HG02884 (cell line): ENCODE measurements around the gene PSAP.
A peak's percentile ranks its signal among the peaks of the same experiment; 100 is the strongest.
"Not testable (repeated sequence)": the region's sequence is repeated elsewhere in the genome, so short reads cannot be mapped to it uniquely, and the experiment has no call there.

Experiments
- ATAC-seq: cut with Tn5 transposase; IDR thresholded peaks from one replicate; pipeline ENCODE4 v1.9.1; 2021; ENCODE audit warnings: mild to moderate bottlenecking, moderate library complexity; ENCODE audit not compliant: unreplicated experiment

PSAP gene

DNA sequence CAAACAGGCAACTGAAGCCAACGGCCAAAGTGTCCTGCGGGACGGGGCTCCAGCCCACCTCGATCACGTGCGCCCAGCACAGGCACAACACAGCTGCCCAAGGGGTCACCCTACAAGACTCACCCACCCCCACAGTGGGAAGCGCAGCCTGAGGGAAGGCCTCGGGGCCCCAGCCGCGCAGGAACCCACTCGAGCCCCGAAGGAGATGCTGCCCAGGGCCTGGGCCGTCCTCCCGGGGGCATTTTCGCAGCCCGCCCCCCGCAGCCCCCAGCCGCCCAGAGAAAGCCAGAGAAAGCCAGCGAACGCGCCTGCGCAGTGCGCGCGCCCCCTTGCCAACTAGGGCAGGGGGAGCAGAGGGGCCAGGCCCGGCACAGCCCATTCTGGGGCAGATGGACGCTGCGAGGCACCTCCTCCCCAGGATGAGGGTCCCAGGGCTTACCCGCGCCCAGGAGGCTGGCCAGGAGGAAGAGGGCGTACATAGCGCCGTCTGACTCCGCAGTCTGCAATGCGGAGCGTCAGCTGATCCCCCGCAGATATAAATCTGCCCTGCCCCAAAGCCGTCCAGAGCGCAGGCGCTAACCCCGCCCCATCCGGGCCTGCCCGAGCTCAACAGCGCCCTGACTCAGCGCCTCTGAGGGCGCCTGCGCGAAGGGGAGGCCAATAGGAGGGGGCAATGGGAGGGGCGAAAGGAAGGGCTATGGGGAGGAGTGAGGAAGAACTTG, at the start of gene PSAP:
PSAP (minus strand) TSS at position 509 of the 722 bp plus-strand sequence; CDS start at position 479, 30 bp downstream.
- peak; percentile 95 for ATAC-seq

DNA sequence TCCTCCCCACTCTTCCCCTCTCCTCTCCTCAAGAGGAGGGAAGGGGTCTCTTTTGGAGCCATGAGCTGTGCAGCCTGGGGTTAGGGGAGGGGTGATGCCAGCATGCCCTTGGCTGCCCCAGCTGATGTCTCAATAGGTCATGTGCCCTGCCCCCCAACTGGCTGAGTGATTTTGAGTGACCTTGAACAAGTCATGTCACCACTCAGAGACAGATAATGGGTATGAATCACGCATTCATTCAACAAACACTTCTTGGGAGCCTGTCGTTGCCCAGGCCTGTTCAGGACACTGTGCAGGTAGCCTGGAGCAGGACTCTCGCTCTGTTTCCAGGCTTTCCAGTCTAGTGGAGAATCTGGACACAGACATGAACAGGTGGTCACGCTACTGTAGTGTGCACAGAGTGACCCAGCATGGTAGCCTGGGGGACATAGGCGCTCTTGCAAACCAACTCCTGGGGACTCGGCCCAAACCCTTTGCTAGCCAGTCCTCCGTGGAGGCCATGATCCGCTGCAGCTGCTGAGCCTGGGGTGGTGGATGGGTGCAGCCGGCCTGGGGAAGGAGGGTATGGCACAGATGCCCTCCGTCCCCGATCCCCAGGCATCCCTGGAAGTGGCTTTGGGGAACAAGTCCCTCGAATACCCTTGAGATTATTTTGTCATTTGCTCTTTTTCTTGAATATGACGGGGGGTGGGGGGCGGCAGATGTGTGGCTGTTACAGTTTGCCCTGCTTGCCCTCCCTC, 49.6 kb upstream of the PSAP start:
- no peak for ATAC-seq

DNA sequence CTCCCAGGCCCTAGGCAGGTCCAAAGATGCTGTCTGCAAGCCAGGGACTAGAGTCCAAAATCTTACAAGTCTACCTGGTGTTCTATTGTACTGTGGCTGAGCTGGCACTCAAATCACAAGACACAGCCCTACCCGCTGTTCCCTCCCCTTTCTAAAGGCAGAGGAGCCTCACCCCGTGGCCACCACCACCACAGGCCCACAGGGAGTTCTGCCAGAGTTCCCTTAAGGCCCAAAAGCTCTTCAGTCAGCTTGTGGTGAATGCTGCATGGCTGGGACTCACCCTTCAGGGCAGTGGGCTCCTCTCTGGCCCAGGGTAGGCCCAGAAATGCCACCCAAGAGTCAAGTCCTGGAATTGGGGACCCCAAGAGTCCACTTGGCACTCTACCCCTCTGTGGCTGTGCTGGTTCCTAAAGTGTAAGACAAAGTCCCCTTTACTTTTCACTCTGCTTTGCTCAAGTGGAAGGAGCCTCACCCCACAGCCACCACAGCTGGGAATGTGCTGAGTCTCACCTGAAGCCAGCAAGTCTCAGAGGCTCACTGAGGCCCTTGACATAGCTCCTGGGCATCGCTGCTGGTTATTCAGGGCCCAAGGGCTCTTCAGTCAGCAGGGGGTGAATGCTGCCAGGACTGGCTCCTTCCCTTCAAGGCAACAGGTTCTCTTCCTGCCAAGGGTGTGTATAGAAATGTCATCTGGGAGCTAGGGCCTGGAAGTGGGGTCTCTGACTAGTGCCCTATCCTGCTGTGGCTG, 48.8 kb upstream of the PSAP start:
- no peak for ATAC-seq

DNA sequence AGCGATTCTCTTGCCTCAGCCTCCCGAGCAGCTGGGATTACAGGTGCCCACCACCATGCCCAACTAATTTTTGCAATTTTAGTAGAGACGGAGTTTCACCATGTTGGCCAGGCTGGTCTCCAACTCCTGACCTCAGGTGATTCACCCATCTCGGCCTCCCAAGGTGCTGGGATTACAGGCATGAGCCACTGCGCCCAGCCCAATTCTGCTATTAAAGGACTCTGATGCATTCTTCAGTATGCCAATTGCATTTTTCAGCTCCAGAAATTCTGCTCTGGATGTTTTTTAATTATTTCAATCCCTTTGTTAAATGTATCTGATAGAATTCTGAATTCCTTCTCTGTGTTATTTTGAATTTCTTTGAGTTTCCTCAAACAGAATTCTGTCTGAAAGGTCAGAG, 47.3 kb upstream of the PSAP start:
- not testable (repeated sequence) for ATAC-seq

DNA sequence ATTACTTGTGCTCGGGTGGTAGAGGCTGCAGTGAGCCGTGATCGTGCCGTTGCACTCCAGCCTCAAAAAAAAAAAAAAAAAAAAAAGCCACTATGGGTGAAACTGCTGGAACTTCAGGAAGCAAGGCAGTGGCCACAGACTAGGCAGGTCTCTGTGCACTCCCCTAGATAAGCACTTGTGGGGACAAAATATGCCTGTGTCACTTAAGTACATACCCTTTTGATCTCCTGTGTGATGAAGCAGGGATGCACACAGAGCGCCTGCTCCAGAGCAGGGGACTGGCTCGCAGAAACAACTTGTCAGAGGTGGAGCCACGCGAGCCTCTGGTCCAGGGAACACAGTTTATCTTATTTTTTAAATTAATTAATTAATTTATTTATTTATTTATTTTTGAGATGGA, 42.9 kb upstream of the PSAP start:
- ATAC-seq = no peak

DNA sequence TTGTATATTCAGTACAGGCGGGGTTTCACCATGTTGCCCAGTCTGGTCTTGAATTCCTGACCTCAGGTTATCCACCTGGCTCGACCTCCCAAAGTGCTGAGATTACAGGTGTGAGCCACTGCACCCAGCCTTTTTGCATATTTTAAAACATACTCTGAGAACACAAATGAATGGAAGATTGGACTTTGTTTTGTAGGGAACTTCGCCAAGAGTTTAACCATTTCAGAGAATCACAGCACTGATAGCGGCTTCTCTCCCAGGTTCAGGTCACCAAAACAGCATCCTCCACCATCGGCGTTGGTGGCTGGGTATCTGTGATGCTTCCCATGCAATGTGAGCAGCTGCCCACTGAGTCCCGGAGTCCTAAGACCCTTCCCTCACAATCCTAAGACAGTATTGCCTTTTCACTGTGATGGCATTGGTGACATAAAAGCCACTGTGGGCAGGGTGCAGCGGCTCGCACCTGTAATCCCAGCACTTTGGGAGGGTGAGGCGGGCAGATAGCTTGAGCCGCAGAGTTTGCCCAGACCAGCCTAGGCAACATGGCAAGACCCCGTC, 42.3 kb upstream of the PSAP start:
- no peak for ATAC-seq

DNA sequence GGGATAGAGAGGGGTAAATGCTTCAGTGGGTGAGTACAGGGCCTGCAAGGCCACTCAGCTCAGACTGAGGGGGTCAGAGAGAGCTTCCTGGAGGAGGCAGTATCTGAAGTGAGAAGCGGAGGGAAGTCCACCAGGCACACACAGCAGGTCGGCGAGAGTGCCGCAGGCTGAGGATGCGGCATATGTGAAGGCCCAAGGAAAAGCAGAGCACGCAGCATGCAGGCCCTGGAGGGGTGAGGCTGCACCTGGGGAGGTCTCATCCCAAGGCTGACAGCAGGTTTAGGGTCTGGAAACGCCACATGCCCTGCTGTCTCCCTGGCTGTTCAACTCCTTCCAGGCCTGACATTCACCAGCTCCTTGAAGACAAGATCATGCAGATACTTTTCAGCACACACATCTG, 40.4 kb upstream of the PSAP start:
- ATAC-seq = no peak

DNA sequence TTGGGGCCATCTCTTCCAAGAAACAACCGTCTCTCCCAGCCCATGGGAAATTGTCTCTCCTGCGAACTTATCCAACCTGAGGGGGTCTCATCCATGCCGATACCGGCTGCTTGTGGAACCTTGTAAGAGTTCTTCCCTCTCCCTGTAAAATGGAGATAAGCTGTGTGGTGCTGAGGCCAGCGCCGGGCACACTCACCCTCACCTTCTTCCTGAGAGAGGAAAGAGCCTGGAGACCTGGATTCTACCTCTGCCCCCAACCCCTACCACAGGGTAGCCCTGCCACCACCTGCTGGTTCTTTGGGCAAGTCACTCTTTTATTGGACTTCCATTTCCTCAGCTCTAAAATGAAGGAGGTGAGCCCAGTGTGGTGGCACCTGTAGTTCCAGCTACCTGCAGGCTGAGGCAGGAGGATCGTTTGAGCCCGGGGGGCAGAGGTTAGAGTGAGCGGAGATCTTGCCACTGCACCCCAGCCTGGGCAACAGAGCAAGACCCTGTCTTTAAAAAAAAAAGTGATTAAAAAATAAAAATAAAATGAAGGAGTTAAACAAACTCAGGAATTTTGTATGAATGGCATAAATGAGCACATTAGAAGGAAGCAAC, 38.4 kb upstream of the PSAP start:
- ATAC-seq = no peak

DNA sequence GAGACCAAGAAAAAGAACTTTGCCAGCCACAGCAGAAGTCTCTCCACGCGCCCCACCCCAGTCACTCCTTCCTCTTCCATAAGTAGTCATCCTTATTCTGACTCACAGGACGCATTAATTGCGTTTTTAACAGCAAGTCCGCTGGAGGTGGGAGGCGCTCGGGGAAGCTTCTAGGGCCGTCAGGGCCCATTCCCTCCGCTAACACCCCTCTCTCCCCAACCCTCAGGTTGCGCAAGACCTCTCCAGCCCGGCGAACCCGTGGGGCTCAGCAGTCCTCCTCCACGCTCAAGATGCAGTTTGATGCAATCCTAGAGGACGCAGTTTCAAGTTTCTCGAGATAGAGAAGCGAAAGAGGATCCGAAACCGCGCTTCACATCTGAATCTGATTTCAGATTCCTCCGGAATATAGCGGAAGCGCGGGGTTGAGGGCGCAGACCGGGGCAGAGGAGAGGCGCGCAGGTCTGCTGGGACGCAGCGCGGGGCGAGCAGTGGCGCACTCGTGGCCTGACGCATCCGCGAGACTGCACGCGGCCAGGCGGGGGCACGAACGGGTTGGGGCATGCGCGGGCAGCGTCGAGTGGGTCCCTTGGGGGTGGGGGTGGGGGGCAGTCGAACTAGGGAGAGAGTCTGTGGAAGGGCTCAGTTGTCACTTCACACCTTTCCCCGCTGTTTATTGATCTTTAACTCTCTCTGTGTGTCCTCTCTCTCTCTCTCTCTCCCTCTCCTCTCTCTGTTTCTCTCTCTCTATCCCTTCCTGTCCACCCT, 37.8 kb upstream of the PSAP start:
- peak; percentile 87 for ATAC-seq

DNA sequence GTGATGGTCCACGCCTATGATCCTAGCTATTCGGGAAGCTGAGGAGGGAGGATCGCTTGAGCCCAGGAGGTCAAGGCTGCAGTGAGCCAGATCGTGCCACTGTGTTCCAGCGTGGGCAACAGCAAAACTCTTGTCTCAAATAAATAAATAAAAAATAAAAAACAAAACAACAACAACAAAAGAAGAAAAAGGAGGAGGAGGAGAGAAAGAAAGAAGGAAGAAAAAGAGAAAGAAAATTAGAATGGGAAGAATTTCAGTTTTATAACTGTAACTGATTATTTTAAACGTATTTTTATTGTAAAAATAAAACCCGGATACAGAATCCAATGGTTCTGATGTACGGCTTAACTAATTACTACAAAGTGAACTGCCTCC, 37.2 kb upstream of the PSAP start:
- ATAC-seq = no peak

DNA sequence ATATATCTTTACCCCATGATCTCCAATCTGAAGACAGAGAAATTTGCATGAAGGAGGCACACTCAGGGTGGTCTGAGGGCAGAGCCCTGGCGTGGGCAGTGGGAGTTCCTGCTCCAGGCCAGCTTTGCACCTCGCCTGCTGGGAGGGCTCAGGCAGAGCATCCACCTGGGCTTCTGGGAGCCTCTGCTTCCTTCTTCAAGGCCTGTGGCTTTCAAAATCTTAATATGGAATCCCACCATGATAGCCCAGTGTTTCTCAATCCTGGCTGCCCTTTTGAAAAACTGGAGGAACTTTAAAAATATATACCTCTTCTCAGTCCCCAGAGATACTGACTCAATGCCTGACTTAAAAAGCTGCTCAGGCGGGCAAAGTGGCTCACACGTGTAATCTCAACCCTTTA, 36.7 kb upstream of the PSAP start:
- no peak for ATAC-seq

DNA sequence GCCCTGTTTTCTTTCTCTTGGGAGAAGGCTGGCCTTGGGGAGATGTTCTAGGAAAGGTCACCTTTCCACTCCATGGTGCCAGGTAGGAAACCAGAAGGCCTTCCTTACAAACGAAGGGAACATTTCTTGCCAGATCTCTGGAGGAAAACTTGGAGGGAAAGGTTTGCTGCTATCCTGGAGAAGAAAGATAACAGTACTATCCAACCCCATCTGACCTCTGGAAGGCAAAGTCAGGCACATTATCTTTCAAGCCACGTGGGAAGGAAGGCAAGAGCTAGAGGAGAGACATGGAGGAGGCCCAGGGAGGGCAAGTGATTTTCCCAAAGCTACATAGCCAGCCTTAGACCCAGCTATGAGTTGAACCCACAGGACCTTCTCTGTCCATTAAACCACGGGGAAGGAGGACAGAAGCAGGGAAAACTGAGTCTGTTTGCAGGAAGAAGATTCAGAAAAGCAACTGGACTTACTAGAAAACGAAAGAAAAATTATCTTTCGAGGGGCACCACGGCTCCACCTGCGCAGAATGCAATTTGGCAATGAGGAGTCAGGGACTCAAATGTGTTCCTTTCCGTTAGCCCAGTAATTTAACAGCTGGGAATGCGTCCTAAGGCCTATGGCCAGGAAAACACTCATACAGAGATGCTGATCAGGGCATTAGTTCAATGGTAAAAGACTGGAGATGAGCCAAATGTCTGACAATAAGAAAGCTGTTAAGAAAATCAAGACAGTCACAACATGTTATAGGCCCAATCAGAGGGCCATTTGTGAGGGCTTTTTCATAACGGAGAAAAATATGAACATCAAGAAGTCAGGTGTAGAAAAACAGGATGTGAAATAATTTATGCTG, 32.0 kb upstream of the PSAP start:
- ATAC-seq = no peak

DNA sequence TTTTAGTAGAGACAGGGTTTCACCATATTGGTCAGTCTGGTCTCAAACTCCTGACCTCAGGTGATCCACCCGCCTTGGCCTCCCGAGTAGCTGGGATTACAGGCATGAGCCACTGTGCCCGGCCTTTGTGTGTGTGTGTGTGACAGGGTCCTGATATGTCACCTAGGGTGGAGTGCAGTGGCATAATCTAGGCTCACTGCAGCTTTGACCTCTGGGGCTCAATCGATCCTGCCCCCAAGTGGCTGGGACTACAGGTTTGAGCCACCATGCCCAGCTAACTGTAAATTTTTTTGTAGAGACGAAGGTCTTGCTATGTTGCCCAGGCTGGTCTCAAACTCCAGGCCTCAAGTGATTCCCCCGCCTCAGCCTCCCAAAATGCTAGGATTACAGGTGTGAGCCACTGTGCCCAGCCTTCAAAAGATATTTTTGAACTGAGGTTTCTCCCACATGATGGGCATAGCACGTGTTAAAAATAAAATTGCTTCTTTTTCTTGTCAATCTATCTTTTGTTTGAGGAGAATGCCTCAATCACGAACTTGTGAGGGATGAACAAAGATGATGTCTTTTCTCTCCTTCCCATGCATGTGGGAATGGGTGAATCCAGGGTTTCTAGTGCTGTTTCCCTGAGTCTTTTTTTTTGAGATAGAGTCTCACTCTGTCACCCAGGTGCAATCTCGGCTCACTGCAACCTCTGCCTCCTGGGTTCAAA, 30.8 kb upstream of the PSAP start:
- ATAC-seq = no peak

DNA sequence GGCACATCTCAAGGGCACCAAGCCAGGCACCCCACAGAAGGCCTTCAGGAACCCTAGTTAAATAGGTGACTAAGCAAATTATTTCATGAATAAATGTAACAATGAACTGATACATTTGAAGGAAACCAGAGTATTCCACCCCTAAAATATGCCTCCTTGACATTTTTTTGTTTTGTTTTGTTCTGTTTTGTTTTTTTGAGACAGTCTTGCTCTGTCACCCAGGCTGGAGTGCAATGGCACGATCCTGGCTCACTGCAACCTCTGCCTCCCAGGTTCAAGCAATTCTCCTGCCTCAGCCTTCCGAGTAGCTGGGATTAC, 30.2 kb upstream of the PSAP start:
- ATAC-seq = not testable (repeated sequence)

DNA sequence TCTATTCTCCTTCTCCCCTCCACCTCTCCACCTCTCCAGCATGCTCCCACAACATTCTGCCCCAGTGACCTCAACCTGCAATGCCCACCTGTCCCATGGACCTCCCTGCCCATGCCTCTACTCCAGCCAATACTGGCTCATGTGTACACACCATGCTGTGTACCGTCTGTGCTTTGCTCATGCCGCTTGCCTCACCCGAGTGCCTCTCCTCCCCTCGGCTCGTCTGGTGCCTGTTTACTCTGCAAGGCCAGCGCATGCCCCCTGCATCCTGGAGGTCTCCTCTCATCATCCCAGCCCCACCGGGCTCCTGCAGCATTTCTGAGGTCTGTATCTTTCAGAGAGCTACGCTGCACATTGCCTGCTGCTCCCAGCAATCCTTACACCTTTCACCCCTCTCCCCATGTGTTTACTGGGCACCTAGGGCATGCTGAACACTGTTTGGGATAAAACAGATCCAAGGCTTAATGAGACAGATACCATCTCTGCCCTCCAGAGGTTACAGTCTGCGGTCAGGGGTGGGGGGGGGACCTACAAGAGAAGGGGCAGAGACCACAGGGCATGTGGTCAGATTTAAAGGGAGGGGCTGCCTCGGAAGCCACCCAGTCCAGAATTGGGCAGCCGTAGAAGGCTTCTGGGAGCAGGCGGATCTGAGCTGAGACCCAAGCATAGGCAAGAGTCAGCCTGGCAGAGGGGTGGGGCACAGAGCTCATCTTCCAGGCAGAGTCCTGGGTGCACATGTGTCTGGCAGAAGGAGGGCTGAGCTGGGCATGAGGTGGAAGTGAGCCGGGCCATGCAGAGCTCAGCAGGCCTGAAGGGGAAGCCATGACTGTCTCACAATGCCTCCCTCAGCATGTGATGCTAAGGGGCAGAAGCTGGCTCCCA, 29.6 kb upstream of the PSAP start:
- no peak for ATAC-seq

DNA sequence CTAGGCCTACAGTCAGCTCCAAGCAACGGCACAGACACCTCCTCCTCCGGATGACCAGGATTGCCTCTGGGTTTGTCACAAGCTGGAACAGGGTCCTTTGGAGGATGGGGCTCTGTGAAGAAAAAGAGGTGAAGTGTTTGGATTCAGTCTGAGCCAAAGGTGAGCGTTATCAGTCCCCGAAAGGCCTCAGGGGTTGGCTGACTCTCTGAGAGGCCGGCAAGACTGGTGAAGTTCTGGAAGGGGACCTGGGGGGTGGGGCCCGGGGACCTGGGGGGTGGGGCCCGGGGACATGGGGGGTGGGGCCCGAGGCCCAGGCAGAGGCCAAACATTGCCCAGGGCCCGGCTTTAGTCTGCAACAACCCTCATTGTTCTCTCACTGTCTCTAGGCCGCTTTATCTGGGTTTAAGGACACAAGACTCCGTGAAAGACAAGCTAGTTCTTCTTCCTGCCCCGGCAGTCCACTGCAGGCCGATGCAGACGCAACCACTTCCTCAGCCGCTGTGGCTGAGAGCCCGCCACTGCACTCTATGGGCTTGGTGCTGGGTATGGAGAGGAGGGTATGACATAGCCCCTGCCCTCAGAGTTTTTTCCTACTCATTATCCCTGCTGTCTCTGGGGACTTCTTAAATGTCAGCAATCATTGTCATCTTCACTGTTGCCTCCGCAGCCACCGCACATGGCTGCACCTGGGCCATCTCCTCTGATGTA, 27.4 kb upstream of the PSAP start:
- no peak for ATAC-seq

DNA sequence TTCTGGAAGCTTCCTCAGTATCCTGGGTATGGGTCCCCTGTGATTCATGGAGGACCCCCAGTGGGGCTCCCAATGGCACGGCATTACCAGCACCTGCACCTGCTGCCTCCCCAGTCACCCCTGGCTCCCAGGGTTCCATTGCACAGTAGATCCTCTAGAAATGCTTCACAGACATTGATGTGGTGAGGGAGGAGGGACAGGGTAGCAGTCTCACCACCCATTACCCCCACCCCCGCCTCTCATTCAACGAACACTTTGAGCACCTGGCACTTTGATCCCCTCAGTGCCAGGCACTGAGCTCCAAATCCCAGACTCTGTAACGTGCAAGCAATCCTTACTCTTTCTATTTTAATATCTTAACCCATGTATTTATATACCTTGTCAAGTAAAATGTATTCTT, 26.8 kb upstream of the PSAP start:
- ATAC-seq = no peak
